ENCODE data around the gene CCDC68. TPM values are rescaled to one million over a fixed set of nuclear protein-coding genes. Genes with fewer than 3 reads are reported as not detected.

Gene CCDC68
- total RNA-seq, 3 donors from 2014 or later (not counting 1 experiment from before 2014, with no cell fraction given) = not detected

GRCh38 chr18:54923339-54923956, 35.8 kb downstream of the CCDC68 start:
- Mint-ChIP-seq H3K4me3 (no peak overlapping the region), H3K4me1 (peaks cover 0 to 5% of the 10 kb centered on the region in 2 donors), H3K9me3 (no peaks in the 10 kb centered on the region), H3K36me3 (no peaks in the 10 kb centered on the region), H3K27ac (no peak overlapping the region), H3K27me3 (ENCODE audit: low read depth in 2 of 2) (peaks cover 5 to 6% of the 10 kb centered on the region in 2 donors)
- DNase-seq = no peak
- Histone ChIP-seq H3K27me3 (ENCODE audit: control insufficient read depth, insufficient read depth, low read length) (no peaks in the 10 kb centered on the region), H3K36me3 (ENCODE audit: control insufficient read depth, insufficient read depth, low read length) (no peaks in the 10 kb centered on the region), H3K4me3 (ENCODE audit: low read length) (no peak overlapping the region), H3K4me1 (ENCODE audit: control insufficient read depth, insufficient read depth, low read length) (no peaks in the 10 kb centered on the region), H3K9me3 (ENCODE audit: control insufficient read depth, insufficient read depth, low read length) (no peaks in the 10 kb centered on the region), H3K27ac (ENCODE audit: low read length) (no peak overlapping the region)
- no peak for TF ChIP-seq CTCF (IDR thresholded peaks at IDR 0.05)
- WGBS (ENCODE audit: insufficient coverage) = 90% methylated on average over 4 of the region's 4 CpGs
- intact Hi-C loops (cut with micrococcal nuclease) = no loop called here
- no peak for ATAC-seq

- no peaks in the 10 kb centered on the region for H3K4me1 ChIP-seq (ENCODE audit: control insufficient read depth, insufficient read depth, low read length)
- H3K4me3 ChIP-seq (ENCODE audit: low read length) = no peak overlapping the region
- Mint-ChIP-seq H3K4me1 (peaks cover 0 to 5% of the 10 kb centered on the region in 2 donors), H3K4me3 (no peak overlapping the region), H3K27me3 (ENCODE audit: low read depth in 2 of 2) (peaks cover 5 to 6% of the 10 kb centered on the region in 2 donors), H3K9me3 (no peaks in the 10 kb centered on the region), H3K27ac (no peak overlapping the region), H3K36me3 (no peaks in the 10 kb centered on the region)
- no peak for TF ChIP-seq CTCF (IDR thresholded peaks at IDR 0.05)
- intact Hi-C loops (cut with micrococcal nuclease) = no loop called here
- no peak overlapping the region for H3K27ac ChIP-seq (ENCODE audit: low read length)
- no peak for ATAC-seq
- no peaks in the 10 kb centered on the region for H3K36me3 ChIP-seq (ENCODE audit: control insufficient read depth, insufficient read depth, low read length)
- H3K27me3 ChIP-seq (ENCODE audit: control insufficient read depth, insufficient read depth, low read length) = no peaks in the 10 kb centered on the region
- WGBS (ENCODE audit: insufficient coverage) = 94% methylated on average over 3 of the region's 6 CpGs
- DNase-seq = no peak
- no peaks in the 10 kb centered on the region for H3K9me3 ChIP-seq (ENCODE audit: control insufficient read depth, insufficient read depth, low read length)
These were observed 39.8 kb downstream of the CCDC68 start for GRCh38 chr18:54919412-54919811.

GRCh38 chr18:54918060-54918459, 41.2 kb downstream of the CCDC68 start:
- ATAC-seq (no peak), DNase-seq (no peak)
- Histone ChIP-seq H3K4me3 (ENCODE audit: low read length) (no peak overlapping the region), H3K9me3 (ENCODE audit: control insufficient read depth, insufficient read depth, low read length) (no peaks in the 10 kb centered on the region), H3K27me3 (ENCODE audit: control insufficient read depth, insufficient read depth, low read length) (no peaks in the 10 kb centered on the region), H3K27ac (ENCODE audit: low read length) (no peak overlapping the region), H3K4me1 (ENCODE audit: control insufficient read depth, insufficient read depth, low read length) (no peaks in the 10 kb centered on the region), H3K36me3 (ENCODE audit: control insufficient read depth, insufficient read depth, low read length) (no peaks in the 10 kb centered on the region)
- H3K27me3 Mint-ChIP-seq (ENCODE audit: low read depth in 2 of 2) = peaks cover 5 to 6% of the 10 kb centered on the region in 2 donors
- no peak overlapping the region for H3K4me3 Mint-ChIP-seq
- 92% methylated on average over 4 of the region's 4 CpGs for WGBS (ENCODE audit: insufficient coverage)
- no peak for TF ChIP-seq CTCF (IDR thresholded peaks at IDR 0.05)
- peaks cover 0 to 5% of the 10 kb centered on the region in 2 donors for H3K4me1 Mint-ChIP-seq
- H3K36me3 Mint-ChIP-seq = no peaks in the 10 kb centered on the region
- no peaks in the 10 kb centered on the region for H3K9me3 Mint-ChIP-seq
- intact Hi-C loops (cut with micrococcal nuclease) = no loop called here
- no peak overlapping the region for H3K27ac Mint-ChIP-seq

GRCh38 chr18:54916507-54916906, 42.8 kb downstream of the CCDC68 start:
- H3K36me3 Mint-ChIP-seq = no peaks in the 10 kb centered on the region
- ATAC-seq (no peak), DNase-seq (no peak)
- H3K4me1 Mint-ChIP-seq = no peaks in the 10 kb centered on the region
- no peak overlapping the region for H3K4me3 Mint-ChIP-seq
- no peak overlapping the region for H3K27ac Mint-ChIP-seq
- no peaks in the 10 kb centered on the region for H3K36me3 ChIP-seq (ENCODE audit: control insufficient read depth, insufficient read depth, low read length)
- H3K9me3 Mint-ChIP-seq = no peaks in the 10 kb centered on the region
- no peaks in the 10 kb centered on the region for H3K9me3 ChIP-seq (ENCODE audit: control insufficient read depth, insufficient read depth, low read length)
- TF ChIP-seq CTCF (IDR thresholded peaks at IDR 0.05) = no peak
- intact Hi-C loops (cut with micrococcal nuclease) = no loop called here
- no peak overlapping the region for H3K4me3 ChIP-seq (ENCODE audit: low read length)
- H3K4me1 ChIP-seq (ENCODE audit: control insufficient read depth, insufficient read depth, low read length) = no peaks in the 10 kb centered on the region
- no peak overlapping the region for H3K27ac ChIP-seq (ENCODE audit: low read length)
- H3K27me3 Mint-ChIP-seq (ENCODE audit: low read depth in 2 of 2) = no peaks in the 10 kb centered on the region
- no peaks in the 10 kb centered on the region for H3K27me3 ChIP-seq (ENCODE audit: control insufficient read depth, insufficient read depth, low read length)
- 83% methylated on average over 3 of the region's 3 CpGs for WGBS (ENCODE audit: insufficient coverage)

Measured in natural killer cell (primary cell).